HG03139 (cell line): ENCODE measurements around the gene CAPZA1.

ENCODE experiments used
- ATAC-seq: cut with Tn5 transposase; IDR thresholded peaks from one replicate; pipeline ENCODE4 v1.9.1; 2021; ENCODE audit not compliant: unreplicated experiment

CAPZA1 gene

GRCh38 chr1:112713466-112714312, 94.1 kb downstream of the CAPZA1 start:
- no peak for ATAC-seq

GRCh38 chr1:112714313-112715263, 95.0 kb downstream of the CAPZA1 start:
- no peak for ATAC-seq

GRCh38 chr1:112715264-112716053, 95.8 kb downstream of the CAPZA1 start, which contains the start of gene PPM1J:
TSS of gene PPM1J (minus strand) at chr1:112715332. CDS start at chr1:112715301, 31 bp downstream.
- peak; percentile 66 for ATAC-seq

GRCh38 chr1:112716133-112716720, 96.6 kb downstream of the CAPZA1 start:
- peak; percentile 35 for ATAC-seq

- no peak for ATAC-seq
Measured at GRCh38 chr1:112717263-112717873, 97.7 kb downstream of the CAPZA1 start.

- ATAC-seq, result no peak
Measured at GRCh38 chr1:112718691-112719418, 99.2 kb downstream of the CAPZA1 start.

GRCh38 chr1:112719706-112720105, 100.1 kb downstream of the CAPZA1 start:
- no peak for ATAC-seq

- ATAC-seq, result no peak
Measured at GRCh38 chr1:112720800-112721199, 101.2 kb downstream of the CAPZA1 start.
